PC-9 (cell line): ENCODE measurements around the gene ALDH3B2.

Experiments
- EZH2 ChIP-seq: fragments of 200-600 bp; sonication (generic); IDR thresholded peaks from 2 replicates; pipeline ENCODE4 v1.8.0; 2017; ENCODE audit warnings: antibody characterized with exemption, low read depth
- TF ChIP-seq, protein P1 (sequence below): fragments of 200-600 bp; sonication (generic); conservative IDR thresholded peaks from 2 replicates; pipeline ENCODE4 v1.6.1; 2017; ENCODE audit warnings: mixed run types, antibody characterized with exemption, mild to moderate bottlenecking, moderate library complexity

- TF ChIP-seq, protein P1, sequence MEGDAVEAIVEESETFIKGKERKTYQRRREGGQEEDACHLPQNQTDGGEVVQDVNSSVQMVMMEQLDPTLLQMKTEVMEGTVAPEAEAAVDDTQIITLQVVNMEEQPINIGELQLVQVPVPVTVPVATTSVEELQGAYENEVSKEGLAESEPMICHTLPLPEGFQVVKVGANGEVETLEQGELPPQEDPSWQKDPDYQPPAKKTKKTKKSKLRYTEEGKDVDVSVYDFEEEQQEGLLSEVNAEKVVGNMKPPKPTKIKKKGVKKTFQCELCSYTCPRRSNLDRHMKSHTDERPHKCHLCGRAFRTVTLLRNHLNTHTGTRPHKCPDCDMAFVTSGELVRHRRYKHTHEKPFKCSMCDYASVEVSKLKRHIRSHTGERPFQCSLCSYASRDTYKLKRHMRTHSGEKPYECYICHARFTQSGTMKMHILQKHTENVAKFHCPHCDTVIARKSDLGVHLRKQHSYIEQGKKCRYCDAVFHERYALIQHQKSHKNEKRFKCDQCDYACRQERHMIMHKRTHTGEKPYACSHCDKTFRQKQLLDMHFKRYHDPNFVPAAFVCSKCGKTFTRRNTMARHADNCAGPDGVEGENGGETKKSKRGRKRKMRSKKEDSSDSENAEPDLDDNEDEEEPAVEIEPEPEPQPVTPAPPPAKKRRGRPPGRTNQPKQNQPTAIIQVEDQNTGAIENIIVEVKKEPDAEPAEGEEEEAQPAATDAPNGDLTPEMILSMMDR, result no peak
- TF ChIP-seq EZH2, result no peak
Observed at GRCh38 chr11:67645521-67646461, 28.6 kb downstream of the ALDH3B2 start.
